GM19328 (cell line): ENCODE data around the gene CDS2.

Experiments used
- ATAC-seq: cut with Tn5 transposase; IDR thresholded peaks from one replicate; pipeline ENCODE4 v1.9.1; 2021; ENCODE audit warnings: mild to moderate bottlenecking, moderate library complexity; ENCODE audit not compliant: unreplicated experiment

CDS2 gene

DNA sequence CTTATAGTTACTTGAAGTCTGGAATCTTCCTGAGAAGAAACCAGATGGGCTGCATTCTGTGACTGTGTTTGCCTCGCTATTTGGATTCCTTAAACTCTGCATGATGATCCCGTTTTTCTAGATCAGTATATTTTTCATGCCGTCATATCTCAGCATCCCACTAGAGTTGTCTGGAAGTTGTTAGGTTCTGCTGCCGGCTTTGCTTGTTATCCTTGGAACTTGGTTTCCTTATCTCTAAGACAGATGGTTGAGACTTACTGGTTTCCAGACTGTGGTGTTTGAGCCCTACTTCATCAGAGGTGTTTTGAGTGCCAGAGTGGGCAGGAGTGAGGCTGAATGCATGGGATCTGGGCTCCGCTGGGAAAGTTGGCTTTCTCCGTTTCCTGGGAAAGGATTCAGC is 50.3 kb downstream of the CDS2 start:
- no peak for ATAC-seq

DNA sequence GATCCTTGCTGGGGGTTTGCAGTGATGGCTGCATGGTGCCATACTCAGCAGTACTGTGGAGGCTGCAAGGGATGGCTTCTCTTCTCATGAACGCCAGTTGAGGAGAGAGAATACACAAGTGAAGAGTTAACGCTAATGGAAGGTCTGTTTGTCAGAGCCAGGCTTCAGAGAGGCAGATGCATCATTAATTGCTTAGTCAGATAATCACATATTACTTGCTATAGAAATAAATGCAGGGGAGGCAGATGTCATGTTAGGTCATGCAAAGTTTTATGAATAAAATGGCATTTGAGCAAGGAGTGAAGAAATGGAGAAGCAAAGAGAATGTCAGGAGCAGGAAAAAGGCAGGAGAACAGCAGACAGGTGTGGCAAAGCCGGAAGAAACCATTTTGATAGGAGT is 51.2 kb downstream of the CDS2 start:
- no peak for ATAC-seq

DNA sequence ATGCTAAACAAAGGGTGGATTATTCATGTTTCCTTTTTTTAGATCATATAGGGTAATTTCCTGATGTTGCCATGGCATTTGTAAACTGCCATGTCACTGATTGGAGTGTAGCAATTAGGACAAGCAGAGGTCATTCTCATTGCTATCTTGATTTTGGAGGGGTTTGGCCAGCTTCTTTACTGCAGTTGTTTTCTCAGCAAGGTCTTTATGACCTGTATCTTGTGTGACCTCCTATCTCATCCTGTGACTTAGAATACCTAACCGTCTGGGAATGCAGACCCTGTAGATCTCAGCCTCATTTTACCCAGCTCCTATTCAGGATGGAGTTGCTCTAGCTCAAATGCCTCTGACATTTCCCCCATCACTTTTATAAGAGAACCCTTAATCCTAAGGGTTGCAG is 53.6 kb downstream of the CDS2 start:
- no peak for ATAC-seq

DNA sequence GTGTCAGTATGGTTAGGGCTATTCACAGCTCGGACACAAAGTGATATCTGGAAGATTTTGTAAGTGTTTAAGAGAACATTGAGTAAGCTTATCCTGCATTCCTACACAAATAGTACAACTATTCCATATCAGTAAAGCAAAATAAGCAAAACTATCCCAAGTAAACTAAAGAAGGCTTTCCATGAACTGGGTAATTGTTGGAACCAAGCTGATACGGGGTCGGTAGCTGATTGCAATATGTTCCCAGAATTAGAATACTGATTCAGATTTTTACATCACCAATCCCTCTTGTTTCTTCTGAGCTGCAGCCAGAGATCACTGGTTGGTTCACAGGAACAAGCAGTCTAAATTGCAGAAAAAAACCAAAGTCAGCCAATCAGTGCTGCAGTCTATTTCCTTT is 54.1 kb downstream of the CDS2 start:
- no peak for ATAC-seq

DNA sequence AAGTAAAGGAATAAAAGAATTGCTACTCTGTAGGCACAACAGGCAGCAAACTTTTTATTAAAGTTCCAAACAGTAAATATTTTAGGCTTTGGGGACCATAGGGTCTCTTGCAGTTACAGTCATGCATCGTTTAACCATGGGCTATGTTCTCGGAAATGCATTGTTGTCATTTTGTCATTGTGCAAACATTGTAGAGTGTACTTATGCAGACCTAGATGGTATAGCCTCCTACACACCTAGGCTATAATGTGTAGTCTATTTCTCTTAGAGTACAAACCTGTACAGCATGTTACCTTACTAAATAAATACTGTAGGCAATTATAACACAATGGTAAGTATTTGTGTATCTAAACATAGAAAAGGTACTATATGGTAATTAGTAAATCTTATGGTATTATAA is 54.7 kb downstream of the CDS2 start:
- no peak for ATAC-seq

DNA sequence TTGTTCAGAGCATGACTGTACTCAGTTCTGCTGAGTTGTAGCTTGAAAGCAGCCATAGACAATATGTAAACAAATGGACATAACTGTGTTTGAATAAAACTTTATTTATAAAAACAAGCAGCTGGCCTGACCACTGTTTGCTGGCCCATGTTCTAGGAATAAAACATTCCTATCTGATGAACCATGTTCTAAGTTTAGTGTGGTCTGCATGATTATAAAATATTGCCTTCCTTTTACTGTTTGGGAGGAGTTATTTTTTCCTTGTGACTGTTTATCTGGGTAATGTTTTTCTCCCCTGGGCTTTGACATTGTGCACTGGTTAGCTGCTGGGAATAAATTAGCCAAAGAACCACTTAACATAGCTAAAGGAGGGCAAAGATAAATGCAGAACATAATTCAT is 55.1 kb downstream of the CDS2 start:
- no peak for ATAC-seq

DNA sequence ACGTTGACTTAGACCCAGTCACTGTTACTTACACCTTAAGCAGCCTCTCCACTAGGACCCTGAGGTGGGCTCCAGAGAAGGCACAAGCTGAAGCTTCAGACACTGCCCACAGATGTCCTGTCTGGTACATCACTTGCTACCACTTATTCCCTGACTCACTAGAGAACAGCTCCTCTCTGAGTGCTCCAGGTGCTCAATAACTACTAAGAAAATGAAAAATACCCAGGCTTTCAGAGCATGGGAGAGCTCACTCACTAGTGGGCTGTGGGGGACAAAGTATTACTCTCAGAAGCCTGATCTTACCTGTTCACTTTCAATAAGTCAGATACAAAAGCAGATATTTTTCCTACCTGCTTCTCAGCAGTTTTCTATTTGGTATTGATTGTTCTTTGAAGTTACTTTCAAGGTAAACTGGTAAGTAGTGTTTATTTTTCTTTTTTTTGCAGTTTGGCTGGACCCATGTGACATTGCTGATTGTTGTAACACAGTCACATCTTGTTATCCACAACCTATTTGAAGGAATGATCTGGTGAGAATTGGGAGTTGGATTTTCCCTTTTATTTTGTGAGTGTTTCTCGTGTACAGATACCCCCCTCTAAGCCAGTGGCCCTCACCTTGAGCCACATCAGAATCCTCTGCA is 55.9 kb downstream of the CDS2 start:
- ATAC-seq, result no peak

DNA sequence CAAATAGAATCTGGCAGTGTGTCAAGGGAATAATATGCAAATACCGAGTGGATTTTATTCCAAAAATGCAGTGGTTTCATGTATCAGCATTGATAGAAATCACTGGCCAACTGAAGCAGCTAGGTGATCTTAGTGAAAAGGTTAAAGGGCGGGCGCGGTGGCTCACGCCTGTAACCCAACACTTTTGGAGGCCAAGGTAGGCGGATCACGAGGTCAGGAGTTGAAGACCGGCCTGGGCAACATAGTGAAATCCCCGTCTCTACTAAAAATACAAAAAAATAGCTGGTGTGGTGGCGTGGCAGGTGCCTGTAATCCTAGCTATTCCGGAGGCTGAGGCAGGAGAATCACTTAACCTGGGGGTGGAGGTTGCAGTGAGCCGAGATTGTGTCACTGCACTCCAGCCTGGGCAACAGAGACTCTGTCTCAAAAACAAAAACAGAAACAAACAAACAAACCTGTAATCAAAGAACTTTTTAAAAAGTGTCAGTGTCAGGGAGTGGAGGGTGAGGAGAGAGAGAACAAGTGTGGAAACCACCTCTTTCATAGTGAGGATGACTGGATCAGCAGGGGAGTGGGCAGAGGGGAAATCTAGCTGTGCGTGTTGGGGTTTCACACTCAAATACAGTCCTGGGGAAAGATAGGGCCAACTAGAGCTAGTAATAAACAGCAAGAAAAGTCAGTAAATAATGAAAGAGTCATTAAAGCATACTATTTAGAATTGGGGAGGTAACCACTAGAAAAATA is 57.1 kb downstream of the CDS2 start:
- ATAC-seq, result no peak

DNA sequence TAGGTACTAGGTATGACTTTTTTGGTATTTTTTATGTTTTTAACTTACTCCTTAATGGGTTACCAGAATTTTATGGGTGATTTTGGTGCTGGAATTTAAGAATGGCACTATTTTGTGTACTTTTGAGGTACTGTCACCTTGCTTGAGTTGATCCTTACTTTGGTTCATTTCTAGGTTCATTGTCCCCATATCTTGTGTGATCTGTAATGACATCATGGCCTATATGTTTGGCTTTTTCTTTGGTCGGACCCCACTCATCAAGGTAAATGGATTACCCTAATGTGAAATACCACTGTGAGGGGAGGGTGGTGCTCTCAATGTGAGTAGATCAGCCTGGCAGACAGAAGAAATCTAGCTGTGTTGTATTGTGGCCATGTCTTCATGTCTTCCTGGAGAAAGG is 57.9 kb downstream of the CDS2 start:
- no peak for ATAC-seq

DNA sequence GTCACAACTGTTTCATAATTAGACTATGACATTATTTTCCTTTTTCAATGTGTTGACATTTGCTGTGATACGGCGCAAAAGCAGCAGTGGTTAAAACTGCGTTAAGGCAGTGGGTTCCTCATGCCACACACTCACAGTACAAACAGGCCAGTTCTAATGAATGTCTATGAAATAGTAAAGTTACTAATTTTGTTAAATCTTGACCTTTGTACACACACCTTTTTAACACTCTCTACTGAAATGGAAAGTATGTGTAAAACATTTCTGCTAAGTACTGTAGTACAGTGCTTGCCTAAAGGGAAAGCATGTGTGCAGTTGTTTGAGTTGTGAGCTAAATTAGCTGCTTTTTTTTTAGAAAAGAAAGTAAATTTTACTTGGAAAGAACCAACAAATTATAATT is 60.3 kb downstream of the CDS2 start:
- no peak for ATAC-seq

DNA sequence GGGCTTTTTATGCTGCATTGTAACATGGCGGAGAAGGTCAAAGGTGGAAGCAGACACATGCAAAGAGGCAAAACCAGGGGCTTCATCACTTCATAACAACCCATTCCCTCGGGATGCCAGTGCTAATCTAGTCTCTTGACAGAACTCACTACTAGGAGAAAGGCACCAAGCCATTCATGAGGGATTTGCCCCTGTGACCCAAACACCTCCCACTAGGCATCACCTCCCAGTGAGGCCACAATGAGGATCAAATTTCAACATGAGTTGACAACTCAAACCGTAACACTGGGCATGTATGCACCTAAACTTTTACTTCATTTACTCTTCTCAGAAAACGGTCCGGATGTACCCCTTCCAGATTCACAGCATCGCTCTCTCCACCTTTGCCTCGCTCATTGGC is 61.9 kb downstream of the CDS2 start:
- no peak for ATAC-seq

DNA sequence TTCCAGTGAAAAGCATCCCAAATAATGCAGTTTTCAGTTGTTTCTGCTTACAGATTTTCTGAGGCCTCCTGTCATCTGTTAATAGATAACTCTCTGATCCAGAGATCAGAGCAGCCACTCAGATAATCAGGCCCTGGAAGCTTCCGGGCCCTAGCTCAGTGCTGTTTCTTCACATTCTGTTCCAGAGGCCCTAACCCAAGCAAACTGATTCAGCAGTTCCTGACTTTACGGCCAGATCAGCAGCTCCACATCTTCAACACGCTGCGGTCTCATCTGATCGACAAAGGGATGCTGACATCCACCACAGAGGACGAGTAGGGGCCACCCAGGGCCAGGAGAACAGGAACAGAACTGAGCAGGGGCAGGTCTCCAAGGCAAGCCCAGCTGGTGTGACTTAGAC is 63.1 kb downstream of the CDS2 start:
- no peak for ATAC-seq

DNA sequence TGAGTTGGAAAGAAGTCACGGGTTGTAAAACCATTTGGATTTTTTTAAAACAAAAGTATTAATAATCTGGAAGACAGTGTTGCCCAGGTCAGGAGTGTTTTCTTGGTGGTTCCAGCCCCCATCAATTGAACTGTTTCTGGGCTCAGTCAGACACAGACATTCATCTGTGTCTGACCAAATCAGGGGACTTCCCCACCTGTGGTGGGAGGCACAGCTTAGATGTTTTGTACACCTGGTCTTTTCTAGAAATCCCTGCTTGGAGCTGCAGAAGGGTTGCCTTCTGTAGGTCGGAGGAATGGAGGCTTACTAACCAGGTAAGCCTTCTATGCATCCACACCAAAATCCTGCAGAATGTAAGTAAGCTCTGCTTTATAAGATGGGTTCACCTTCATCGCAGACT is 63.6 kb downstream of the CDS2 start:
- ATAC-seq, result no peak

DNA sequence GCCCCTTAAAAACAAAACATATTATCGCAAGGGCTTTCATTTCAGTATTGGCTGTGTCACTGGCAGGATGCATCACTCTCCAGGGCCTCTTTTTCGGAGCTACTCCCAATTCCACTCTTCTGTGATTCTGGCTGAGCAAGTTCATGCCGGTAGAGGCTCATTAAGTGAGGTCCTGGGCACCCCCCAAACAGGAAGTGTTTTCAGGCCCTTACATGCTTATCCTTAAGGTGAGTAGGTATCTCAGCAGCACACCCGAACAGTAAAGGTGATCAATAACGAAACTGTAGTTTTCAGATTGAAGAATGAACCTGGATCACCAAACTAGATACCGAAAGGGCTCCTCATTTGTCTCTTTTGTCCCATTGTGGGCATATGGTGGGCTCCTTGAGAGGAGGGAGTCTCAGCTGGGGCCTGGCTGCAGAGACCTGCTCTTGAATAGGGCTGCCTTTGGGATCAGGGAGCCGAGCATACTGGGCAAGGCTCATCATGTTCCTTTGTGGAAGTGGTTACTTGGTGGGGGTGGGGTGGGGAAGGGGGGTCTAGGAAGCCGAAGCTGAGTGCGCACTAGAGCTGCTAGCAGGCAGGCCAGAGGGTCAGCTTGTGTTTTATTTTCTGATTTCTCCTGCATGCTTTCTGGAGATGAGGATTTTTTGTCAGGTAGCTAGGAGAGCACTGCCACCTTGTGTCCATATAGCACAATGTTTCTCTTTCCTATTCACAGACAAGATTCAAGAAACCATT is 65.2 kb downstream of the CDS2 start:
- ATAC-seq, result no peak

DNA sequence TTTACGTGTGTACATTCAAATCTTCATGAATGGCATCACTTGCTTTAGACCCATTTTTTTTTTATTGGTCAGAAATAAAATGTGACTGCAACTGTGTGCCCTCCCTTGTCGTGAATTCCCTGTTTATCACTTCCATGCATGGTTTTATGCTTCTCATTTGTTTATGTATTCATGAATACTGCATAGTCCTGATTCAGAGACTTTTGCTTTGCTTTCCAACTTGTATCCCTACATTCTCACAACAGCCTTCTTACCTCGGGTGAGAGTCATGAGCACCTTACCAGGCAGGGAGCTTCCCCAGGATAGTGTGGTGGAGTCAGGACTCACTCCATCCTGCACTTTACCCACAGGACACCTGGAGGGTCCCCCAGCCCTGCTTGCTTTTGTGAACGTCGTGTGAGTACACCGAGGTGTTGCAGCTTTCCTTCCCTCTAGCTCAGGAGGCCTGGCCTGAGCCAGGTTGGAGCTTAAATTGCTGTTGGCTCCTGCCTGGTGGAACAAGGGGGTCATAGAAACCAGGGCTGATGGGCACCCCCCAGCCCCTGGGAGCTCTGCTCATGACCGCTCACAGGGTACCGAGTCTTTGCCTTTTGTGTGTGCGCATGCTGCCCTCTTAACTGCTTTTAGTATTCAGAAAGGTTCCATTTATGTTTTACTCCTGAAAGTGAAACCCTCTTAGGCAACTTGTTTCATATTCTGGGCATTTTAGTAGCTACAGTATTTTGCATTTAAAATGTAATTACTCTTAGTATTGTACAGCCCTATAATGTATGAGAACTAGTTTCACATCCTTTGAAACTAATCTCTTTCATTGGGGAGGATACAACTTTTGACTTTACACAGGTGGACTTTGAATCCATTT is 66.0 kb downstream of the CDS2 start:
- no peak for ATAC-seq

DNA sequence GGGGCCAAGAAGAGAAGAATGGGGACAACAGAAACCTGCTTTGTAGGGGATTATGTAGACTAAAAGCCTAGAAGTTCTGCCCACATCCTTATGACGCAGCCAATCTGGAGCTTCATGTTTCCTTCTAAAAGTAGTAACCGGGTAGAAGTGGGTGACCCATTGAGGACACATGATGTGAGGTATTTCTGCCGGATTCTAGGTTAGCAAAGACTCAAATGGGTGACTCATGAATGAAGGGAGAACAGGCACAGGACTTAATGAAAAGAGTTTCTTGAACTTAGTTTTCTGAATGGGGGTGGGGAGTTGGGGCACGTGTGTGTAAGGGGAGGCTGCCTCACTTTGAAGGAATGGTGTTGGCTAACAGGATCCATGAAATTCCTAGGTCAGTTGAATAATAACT is 68.8 kb downstream of the CDS2 start:
- ATAC-seq, result no peak

DNA sequence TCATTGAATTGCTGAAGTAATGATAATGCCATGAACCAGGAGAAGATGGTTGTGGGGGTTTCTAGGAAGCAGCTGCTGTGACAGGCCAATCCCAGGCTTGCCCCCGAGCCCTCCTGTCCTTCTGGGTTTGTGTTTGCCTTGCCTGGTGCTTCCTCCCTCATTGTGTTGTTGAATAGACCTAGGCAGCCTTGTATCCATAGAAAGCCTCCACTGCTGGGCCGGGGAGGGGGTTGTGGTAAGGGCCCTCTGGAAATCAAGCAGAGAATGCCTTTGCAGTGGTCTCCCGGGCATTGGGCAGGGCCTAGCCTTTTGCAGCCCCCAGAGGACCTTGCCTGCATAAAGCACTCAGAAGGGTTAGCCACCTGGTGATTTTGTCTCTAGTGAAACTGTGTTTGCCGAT is 69.3 kb downstream of the CDS2 start:
- no peak for ATAC-seq

DNA sequence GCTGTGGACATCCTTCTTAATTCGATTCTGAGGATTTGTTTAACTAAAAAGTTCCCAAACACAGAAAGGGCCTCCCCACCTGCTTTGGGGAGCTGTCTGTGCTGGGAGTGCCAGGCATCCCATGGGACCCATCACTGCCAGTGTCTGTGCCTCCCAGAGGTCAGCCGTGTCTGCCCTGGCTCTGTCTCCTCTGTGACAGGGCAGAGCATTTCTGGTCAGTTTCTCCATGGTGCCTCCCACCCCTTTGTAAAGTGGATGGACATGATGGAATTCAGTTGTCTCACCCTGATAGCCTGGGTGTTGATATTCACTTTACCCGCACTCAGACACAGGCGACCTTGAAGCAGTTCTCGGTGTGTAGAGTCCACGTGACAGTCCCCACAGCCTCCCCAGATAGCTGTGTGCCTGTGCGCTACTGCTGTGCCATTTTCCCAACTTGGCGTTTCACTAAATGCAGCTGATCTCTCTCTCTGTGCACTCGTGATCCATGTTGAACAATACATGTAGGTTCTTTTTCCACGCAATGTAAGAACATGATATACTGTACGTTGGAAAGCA is 70.5 kb downstream of the CDS2 start:
- ATAC-seq, result no peak

DNA sequence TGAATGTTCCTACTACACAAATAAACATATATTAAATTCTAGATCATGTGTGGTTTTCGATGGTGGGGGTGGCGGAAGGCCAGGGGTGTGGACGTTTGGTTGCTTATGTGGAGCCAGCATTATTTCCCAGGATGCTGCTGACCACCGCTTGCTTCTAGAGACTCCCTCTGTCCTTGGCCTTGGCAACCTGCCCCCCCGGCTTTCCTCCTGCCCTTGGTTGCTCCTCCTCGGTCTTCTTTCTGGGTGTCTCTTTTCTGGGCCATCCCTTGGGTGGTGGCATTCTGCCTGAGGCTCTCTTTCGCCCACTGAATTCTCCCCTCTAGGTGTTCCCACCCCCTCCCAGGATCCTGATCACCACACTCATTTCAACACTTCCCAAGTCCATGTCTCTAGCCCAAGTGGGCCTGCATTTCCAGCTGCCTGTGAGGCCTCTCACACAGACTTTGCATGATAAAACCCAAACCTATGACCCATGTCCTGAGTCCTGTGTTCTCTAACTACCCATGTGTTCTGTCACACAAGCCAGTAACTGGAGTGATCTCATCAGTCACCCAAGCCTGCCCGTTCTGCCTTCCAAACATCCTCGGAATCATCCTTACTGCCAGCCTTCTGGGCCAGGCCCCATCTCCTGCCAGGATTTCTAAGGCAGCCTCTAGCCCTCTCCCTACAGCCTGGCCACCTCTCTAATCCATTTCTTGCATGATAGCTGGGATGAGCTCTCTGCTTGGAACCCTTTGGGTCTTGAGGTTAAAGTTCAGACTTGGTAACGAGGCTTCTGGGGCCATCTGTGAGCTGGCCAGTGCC is 71.2 kb downstream of the CDS2 start:
- no peak for ATAC-seq

DNA sequence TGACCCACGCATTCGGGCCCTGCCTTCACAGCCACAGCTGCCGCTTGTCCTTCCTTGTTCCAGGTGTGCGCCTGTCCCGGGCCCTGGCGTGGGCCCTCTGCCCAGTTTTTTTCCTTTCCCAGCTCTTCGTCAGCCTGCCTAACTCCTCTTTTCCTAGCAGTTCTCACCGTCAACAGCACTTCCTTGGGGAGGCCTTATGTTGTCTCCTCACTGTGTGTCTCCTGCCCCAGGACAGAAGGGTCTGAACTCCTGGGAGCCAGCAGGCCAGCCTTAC is 71.8 kb downstream of the CDS2 start:
- no peak for ATAC-seq
